Cardiac atrium fibroblast (primary cell): ENCODE measurements around the gene BMPR1A. TPM values are rescaled to one million over a fixed set of nuclear protein-coding genes. Genes with fewer than 3 reads are reported as not detected.

ENCODE experiments used
- total RNA-seq: library from RNA; depleted of rRNA; stranded (reverse); fragments of >200 nt; gene quantifications from 2 replicates; pipeline ENCODE4 v1.2.3, GENCODE V29; 2015

BMPR1A gene
- total RNA-seq = 22.5 and 33.4 TPM in 2 replicates

DNA sequence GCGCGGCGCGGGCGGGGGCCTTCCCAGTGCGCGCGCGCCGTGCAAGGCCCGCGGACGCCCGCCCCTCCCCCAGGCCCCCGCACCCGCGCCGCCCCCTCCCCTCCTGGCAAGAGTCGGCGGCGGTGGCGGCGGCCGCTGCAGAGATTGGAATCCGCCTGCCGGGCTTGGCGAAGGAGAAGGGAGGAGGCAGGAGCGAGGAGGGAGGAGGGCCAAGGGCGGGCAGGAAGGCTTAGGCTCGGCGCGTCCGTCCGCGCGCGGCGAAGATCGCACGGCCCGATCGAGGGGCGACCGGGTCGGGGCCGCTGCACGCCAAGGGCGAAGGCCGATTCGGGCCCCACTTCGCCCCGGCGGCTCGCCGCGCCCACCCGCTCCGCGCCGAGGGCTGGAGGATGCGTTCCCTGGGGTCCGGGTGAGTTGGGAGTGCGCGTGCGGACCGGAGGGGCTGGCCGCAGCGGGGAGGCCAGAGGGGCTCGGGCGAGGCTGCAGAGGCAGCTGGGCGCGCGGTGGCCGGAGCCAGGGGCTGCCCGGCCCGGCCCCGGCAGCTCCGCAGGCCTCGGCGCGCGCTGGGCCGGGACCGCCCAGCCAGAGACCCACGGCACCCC, at the start of gene BMPR1A:
Gene BMPR1A (plus strand): TSS at position 109 of the 602 bp plus-strand sequence. CDS start 119,400 bp downstream, outside the sequence.

GRCh38 chr10:86957471-86958115, 201.2 kb downstream of the BMPR1A start, which contains the start of gene MMRN2:
Gene MMRN2 (minus strand): TSS chr10:86957615. CDS start chr10:86957541, 74 bp downstream.

GRCh38 chr10:86958116-86958900, 201.9 kb downstream of the BMPR1A start, which contains the start of gene SNCG:
Gene SNCG (plus strand): TSS chr10:86958599. CDS start chr10:86958698, 99 bp downstream.

DNA sequence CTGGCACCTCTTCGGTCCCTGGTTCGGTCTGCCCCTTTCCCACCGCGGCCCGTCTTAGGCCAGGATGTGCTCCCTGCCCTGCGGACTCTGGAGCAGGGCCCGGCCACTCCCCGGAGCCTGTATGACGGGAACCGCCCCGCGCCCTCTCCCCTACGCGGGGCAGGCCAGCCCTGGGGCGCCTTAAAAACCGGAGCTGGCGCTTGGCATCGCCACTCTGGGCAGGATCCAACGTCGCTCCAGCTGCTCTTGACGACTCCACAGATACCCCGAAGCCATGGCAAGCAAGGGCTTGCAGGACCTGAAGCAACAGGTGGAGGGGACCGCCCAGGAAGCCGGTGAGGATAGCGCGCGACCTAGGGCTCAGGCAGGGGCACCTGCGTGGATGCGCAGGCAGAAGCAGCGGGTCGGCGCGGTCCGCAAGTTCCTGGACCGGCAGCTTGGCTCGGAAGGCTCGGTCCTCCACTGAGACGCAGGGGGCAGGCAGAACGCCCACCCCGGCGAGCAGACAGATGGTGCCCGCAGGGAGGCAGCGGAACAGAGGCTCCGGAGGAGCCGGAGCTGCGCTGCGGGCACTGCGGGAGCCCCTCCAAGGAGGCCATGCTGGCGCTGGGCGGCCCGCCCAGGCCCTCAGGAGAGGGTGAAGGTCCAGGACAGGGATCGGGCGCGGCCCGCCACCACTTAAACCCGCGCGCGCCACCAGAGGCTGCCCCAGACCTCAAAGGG, 212.0 kb downstream of the BMPR1A start, which contains the start of gene ADIRF:
Gene ADIRF (plus strand): TSS at position 212 of the 723 bp plus-strand sequence. CDS start 63 bp downstream, at position 275.

Other genes starting within 250 kb of the BMPR1A start
- gene WAPL, start 234.8 kb upstream of the BMPR1A start, total RNA-seq = 19.3 and 19.7 TPM in 2 replicates
- gene OPN4, start 102.1 kb upstream of the BMPR1A start, total RNA-seq = not detected in 2 replicates
- gene LDB3, start 88.1 kb upstream of the BMPR1A start, total RNA-seq = 0.18 TPM in 1 of 2 replicates, not detected in the other
- 6.1 and 6.8 TPM in 2 replicates for gene MMRN2, start 201.0 kb downstream of the BMPR1A start, total RNA-seq
- gene SNCG, start 202.0 kb downstream of the BMPR1A start, total RNA-seq = 5.3 and 11.4 TPM in 2 replicates
- 10.7 and 13.5 TPM in 2 replicates for gene ADIRF, start 211.9 kb downstream of the BMPR1A start, total RNA-seq